ENCODE measurements around the gene BLOC1S6.
"Not testable (repeated sequence)": the region's sequence is repeated elsewhere in the genome, so short reads cannot be mapped to it uniquely, and the experiment has no call there.

The BLOC1S6 gene

DNA sequence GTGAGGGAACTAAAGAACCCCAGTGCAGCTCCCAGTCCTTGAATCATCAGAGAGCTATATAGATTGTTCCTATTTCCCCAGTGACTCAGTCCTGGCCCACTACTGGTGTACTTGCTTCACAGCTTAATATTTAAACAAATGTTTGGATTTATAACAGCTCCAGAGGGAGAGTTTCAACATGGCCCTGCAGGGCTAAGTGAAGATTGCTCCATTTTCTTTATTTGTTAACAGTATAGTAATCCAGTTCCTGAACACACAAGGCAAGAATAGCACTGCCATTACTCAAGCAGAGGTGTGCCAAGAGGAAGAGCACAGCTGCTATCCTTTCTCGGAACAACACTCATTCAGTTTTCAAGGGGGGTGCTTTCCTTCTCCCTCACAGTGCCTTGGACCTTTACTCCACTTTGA, 54.2 kb downstream of the BLOC1S6 start:
- DNase-seq (ENCODE audit: low spot score): no peak

- DNase-seq (ENCODE audit: low spot score): no peak
Measured at GRCh38 chr15:45641999-45642932, 55.1 kb downstream of the BLOC1S6 start.

GRCh38 chr15:45644437-45644836, 57.3 kb downstream of the BLOC1S6 start:
- no peak for DNase-seq (ENCODE audit: low spot score)

GRCh38 chr15:45645026-45645980, 58.1 kb downstream of the BLOC1S6 start:
- no peak for DNase-seq (ENCODE audit: low spot score)

GRCh38 chr15:45646220-45646619, 59.0 kb downstream of the BLOC1S6 start:
- DNase-seq (ENCODE audit: low spot score): no peak

DNA sequence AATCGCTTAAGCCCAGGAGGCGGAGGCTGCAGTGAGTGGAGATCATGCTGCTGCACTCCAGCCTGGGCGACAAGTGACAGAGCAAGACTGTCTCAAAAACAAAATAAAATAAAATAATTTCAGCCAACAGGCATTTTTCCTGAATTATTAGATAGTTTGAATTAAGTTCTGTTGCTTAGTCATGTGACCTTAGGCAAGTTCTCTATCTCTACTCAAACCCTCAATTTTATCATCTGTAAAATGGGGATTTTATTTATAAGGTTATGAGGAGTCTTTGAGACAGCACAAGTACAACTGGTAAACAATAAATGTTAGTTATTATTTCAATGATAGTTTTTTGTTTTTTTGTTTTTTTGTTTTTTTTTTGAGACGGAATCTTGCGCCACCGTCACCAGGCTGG, 60.6 kb downstream of the BLOC1S6 start:
- no peak for DNase-seq (ENCODE audit: low spot score)

- no peak for DNase-seq (ENCODE audit: low spot score)
Measured at GRCh38 chr15:45648521-45649200, 61.5 kb downstream of the BLOC1S6 start.

- DNase-seq (ENCODE audit: low spot score): not testable (repeated sequence)
Measured at GRCh38 chr15:45650007-45650406, 62.8 kb downstream of the BLOC1S6 start.

- DNase-seq (ENCODE audit: low spot score): no peak
Measured at GRCh38 chr15:45650889-45651525, 63.8 kb downstream of the BLOC1S6 start.

DNA sequence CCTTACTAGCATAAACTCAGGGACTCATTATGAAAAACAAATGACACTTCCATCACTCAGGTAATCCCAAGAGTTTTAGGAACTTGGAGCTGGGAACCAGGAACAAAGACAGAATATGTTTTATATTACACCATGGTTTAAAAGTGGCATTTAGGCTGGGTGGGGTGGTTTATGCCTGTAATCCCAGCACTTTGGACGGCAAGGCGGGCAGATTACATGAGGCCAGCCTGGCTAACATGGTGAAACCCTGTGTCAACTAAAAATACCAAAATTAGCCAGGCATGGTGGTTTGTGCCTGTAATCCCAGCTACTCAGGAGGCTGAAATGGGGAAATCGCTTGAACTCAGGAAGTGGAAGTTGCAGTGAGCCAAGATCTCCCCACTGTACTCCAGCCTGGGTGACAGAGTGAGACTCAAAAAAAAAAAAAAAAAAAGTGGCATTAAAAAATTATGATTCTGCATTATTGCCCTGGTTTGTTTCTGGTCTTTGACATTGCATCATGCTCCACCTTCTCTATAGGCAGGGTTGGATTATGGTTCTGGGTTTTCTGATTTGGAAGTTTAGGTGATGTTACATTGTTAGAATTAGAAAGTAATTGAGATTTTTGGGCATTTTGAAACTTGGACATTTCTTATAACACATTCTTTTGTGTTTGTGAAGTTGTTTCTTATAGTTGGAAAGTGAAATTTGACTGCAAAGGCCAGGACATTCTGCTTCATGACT, 66.7 kb downstream of the BLOC1S6 start:
- no peak for DNase-seq (ENCODE audit: low spot score)

- no peak for DNase-seq (ENCODE audit: low spot score)
Measured at GRCh38 chr15:45654749-45655148, 67.6 kb downstream of the BLOC1S6 start.

GRCh38 chr15:45657254-45657653, 70.1 kb downstream of the BLOC1S6 start:
- DNase-seq (ENCODE audit: low spot score): no peak

- DNase-seq (ENCODE audit: low spot score): no peak
Measured at GRCh38 chr15:45657764-45658545, 70.8 kb downstream of the BLOC1S6 start.

All from D341Med (cell line).